ENCODE results near the gene SPTLC3. TPM values are rescaled to one million over a fixed set of nuclear protein-coding genes. Genes with fewer than 3 reads are reported as not detected.

SPTLC3 gene
- total and polyA plus RNA-seq, 4 experiments from 2014 or later = 0.06 to 0.89 (median 0.33) TPM

DNA sequence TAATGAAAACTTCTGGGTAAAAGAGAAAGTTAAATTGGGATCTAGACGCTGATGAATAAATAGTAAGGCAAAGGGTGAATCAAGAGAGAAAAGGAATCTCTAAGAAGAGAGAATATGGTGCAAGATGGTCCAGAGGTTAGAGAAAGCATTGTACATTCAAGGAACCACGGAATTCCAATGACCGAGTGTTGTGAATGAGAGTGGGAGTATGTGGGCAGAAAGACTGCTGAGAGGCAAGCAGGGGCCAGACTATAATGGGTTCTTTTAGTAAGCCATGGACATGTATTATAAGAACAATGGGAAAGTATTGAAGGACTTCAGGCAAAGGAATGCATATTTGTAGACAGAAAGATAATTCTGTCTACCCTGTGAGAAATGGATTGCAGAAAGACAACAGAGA, 45.2 kb downstream of the SPTLC3 start:
- Mint-ChIP-seq H3K4me3 (no peak overlapping the region), H3K27me3 (no peaks in the 10 kb centered on the region), H3K9me3 (peaks cover 0 to 4% (median 0%) of the 10 kb centered on the region in 8 donors), H3K36me3 (peaks cover 0 to 6% of the 10 kb centered on the region in 2 donors), H3K27ac (no peak overlapping the region), H3K4me1 (no peaks in the 10 kb centered on the region)
- intact Hi-C loops (cut with micrococcal nuclease) = no loop called here
- H3K9me3 ChIP-seq (ENCODE audit: control insufficient read depth in 1 of 2, low read length in 2 of 2) = no peaks in the 10 kb centered on the region
- no peaks in the 10 kb centered on the region for H3K36me3 ChIP-seq (ENCODE audit: insufficient read depth, low read length)
- no peak for DNase-seq
- no peaks in the 10 kb centered on the region for H3K4me1 ChIP-seq (ENCODE audit: insufficient read depth, low read length)
- H3K27me3 ChIP-seq (ENCODE audit: insufficient read depth, low read length) = no peaks in the 10 kb centered on the region
- ChIA-PET CTCF (ENCODE audit: partially characterized antibody) (no interaction called here), POLR2A (ENCODE audit: partially characterized antibody) (no interaction called here)
- no peak overlapping the region for H3K4me3 ChIP-seq (ENCODE audit: low read length in 2 of 2)
- H3K27ac ChIP-seq (ENCODE audit: low read depth, low read length) = no peak overlapping the region

- intact Hi-C loops (cut with micrococcal nuclease) = no loop called here
- DNase-seq = no peak
- no peaks in the 10 kb centered on the region for H3K27me3 ChIP-seq (ENCODE audit: insufficient read depth, low read length)
- H3K27ac Mint-ChIP-seq = no peak overlapping the region
- ChIA-PET POLR2A (ENCODE audit: partially characterized antibody) (no interaction called here), CTCF (ENCODE audit: partially characterized antibody) (interaction anchor here (0.9 kb wide), 1 partner anchor 46 kb away, joined by 3 read pairs; no protein-coding TSS in a partner anchor)
- H3K36me3 Mint-ChIP-seq = no peaks in the 10 kb centered on the region
- H3K36me3 ChIP-seq (ENCODE audit: insufficient read depth, low read length) = no peaks in the 10 kb centered on the region
- no peaks in the 10 kb centered on the region for H3K4me1 Mint-ChIP-seq
- H3K4me1 ChIP-seq (ENCODE audit: insufficient read depth, low read length) = no peaks in the 10 kb centered on the region
- H3K27ac ChIP-seq (ENCODE audit: low read depth, low read length) = no peak overlapping the region
- no peak overlapping the region for H3K4me3 ChIP-seq (ENCODE audit: low read length in 2 of 2)
- H3K4me3 Mint-ChIP-seq = no peak overlapping the region
- peaks cover 0 to 3% (median 0%) of the 10 kb centered on the region in 8 donors for H3K9me3 Mint-ChIP-seq
- no peaks in the 10 kb centered on the region for H3K27me3 Mint-ChIP-seq
- H3K9me3 ChIP-seq (ENCODE audit: control insufficient read depth in 1 of 2, low read length in 2 of 2) = no peaks in the 10 kb centered on the region
These were observed 50.1 kb downstream of the SPTLC3 start for GRCh38 chr20:13058666-13059389.

- H3K4me1 ChIP-seq (ENCODE audit: insufficient read depth, low read length) = no peaks in the 10 kb centered on the region
- intact Hi-C loops (cut with micrococcal nuclease) = no loop called here
- no peaks in the 10 kb centered on the region for H3K27me3 Mint-ChIP-seq
- H3K4me3 Mint-ChIP-seq = no peak overlapping the region
- no peak for DNase-seq
- ChIA-PET POLR2A (ENCODE audit: partially characterized antibody) (no interaction called here), CTCF (ENCODE audit: partially characterized antibody) (interaction anchor here (0.9 kb wide), 1 partner anchor 45 kb away, joined by 3 read pairs; no protein-coding TSS in a partner anchor)
- H3K27ac Mint-ChIP-seq = no peak overlapping the region
- H3K27me3 ChIP-seq (ENCODE audit: insufficient read depth, low read length) = no peaks in the 10 kb centered on the region
- H3K36me3 ChIP-seq (ENCODE audit: insufficient read depth, low read length) = no peaks in the 10 kb centered on the region
- no peak overlapping the region for H3K4me3 ChIP-seq (ENCODE audit: low read length in 2 of 2)
- no peak overlapping the region for H3K27ac ChIP-seq (ENCODE audit: low read depth, low read length)
- H3K4me1 Mint-ChIP-seq = no peaks in the 10 kb centered on the region
- no peaks in the 10 kb centered on the region for H3K9me3 ChIP-seq (ENCODE audit: control insufficient read depth in 1 of 2, low read length in 2 of 2)
- no peaks in the 10 kb centered on the region for H3K36me3 Mint-ChIP-seq
- peaks cover 0 to 3% (median 0%) of the 10 kb centered on the region in 8 donors for H3K9me3 Mint-ChIP-seq
These were observed 50.8 kb downstream of the SPTLC3 start for GRCh38 chr20:13059398-13060136.

DNA sequence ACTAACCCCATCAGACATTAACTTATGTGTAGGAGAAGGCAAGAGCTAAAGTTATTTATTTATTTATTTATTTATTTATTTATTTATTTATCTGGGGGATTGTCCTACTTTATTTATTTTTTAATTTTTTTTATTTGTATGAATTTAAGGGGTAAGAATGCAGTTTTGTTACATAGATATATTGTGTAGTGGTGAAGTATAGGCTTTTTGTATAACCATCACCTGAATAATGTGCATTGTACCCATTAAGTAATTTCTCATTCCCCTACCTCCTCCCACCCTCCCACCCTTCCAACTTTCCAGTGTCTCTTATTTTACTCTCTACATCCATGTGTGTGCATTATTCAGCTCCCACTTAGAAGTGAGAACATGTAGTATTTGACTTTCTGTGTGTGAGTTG, 51.6 kb downstream of the SPTLC3 start:
- no peaks in the 10 kb centered on the region for H3K27me3 Mint-ChIP-seq
- H3K27ac ChIP-seq (ENCODE audit: low read depth, low read length) = no peak overlapping the region
- H3K9me3 Mint-ChIP-seq = peaks cover 0 to 3% (median 0%) of the 10 kb centered on the region in 8 donors
- ChIA-PET CTCF (ENCODE audit: partially characterized antibody) (no interaction called here), POLR2A (ENCODE audit: partially characterized antibody) (no interaction called here)
- H3K27ac Mint-ChIP-seq = no peak overlapping the region
- intact Hi-C loops (cut with micrococcal nuclease) = no loop called here
- no peak overlapping the region for H3K4me3 Mint-ChIP-seq
- no peaks in the 10 kb centered on the region for H3K4me1 ChIP-seq (ENCODE audit: insufficient read depth, low read length)
- H3K36me3 ChIP-seq (ENCODE audit: insufficient read depth, low read length) = no peaks in the 10 kb centered on the region
- no peak overlapping the region for H3K4me3 ChIP-seq (ENCODE audit: low read length in 2 of 2)
- no peaks in the 10 kb centered on the region for H3K27me3 ChIP-seq (ENCODE audit: insufficient read depth, low read length)
- no peaks in the 10 kb centered on the region for H3K36me3 Mint-ChIP-seq
- no peaks in the 10 kb centered on the region for H3K4me1 Mint-ChIP-seq
- H3K9me3 ChIP-seq (ENCODE audit: control insufficient read depth in 1 of 2, low read length in 2 of 2) = no peaks in the 10 kb centered on the region
- no peak for DNase-seq

DNA sequence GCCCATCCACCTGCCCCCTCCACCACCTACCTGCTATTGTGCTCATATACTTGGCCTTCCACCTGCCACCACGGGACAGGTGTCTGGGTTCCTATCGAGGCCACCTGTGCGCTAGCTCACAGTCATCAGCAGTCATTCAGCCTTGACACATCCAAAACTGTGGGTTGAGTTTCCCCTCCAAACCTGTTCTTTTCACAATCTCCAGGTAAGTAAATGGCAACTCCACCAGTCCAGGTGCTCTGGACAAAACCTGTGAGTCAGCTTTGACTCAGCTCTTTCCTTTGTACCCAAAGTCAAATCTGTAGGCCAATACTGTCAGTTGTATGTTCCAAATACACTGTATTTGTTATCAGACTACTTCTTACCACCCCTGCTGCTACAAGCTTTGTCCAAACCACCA, 52.6 kb downstream of the SPTLC3 start:
- DNase-seq = no peak
- Mint-ChIP-seq H3K4me1 (no peaks in the 10 kb centered on the region), H3K27me3 (no peaks in the 10 kb centered on the region), H3K36me3 (no peaks in the 10 kb centered on the region), H3K4me3 (no peak overlapping the region), H3K9me3 (peaks cover 0 to 6% (median 2%) of the 10 kb centered on the region in 8 donors), H3K27ac (no peak overlapping the region)
- H3K4me1 ChIP-seq (ENCODE audit: insufficient read depth, low read length) = no peaks in the 10 kb centered on the region
- H3K27me3 ChIP-seq (ENCODE audit: insufficient read depth, low read length) = no peaks in the 10 kb centered on the region
- no peaks in the 10 kb centered on the region for H3K36me3 ChIP-seq (ENCODE audit: insufficient read depth, low read length)
- no peak overlapping the region for H3K27ac ChIP-seq (ENCODE audit: low read depth, low read length)
- H3K4me3 ChIP-seq (ENCODE audit: low read length in 2 of 2) = no peak overlapping the region
- intact Hi-C loops (cut with micrococcal nuclease) = no loop called here
- ChIA-PET POLR2A (ENCODE audit: partially characterized antibody) (no interaction called here), CTCF (ENCODE audit: partially characterized antibody) (no interaction called here)
- H3K9me3 ChIP-seq (ENCODE audit: control insufficient read depth in 1 of 2, low read length in 2 of 2) = no peaks in the 10 kb centered on the region

GRCh38 chr20:13062789-13063188, 54.0 kb downstream of the SPTLC3 start:
- H3K4me1 Mint-ChIP-seq = no peaks in the 10 kb centered on the region
- Histone ChIP-seq H3K4me1 (ENCODE audit: insufficient read depth, low read length) (no peaks in the 10 kb centered on the region), H3K27me3 (ENCODE audit: insufficient read depth, low read length) (no peaks in the 10 kb centered on the region), H3K4me3 (ENCODE audit: low read length in 2 of 2) (no peak overlapping the region), H3K9me3 (ENCODE audit: control insufficient read depth in 1 of 2, low read length in 2 of 2) (no peaks in the 10 kb centered on the region), H3K27ac (ENCODE audit: low read depth, low read length) (no peak overlapping the region), H3K36me3 (ENCODE audit: insufficient read depth, low read length) (no peaks in the 10 kb centered on the region)
- ChIA-PET CTCF (ENCODE audit: partially characterized antibody) (no interaction called here), POLR2A (ENCODE audit: partially characterized antibody) (no interaction called here)
- intact Hi-C loops (cut with micrococcal nuclease) = no loop called here
- no peaks in the 10 kb centered on the region for H3K27me3 Mint-ChIP-seq
- no peak overlapping the region for H3K4me3 Mint-ChIP-seq
- peaks cover 0 to 10% (median 5%) of the 10 kb centered on the region in 8 donors for H3K9me3 Mint-ChIP-seq
- no peak for DNase-seq
- H3K36me3 Mint-ChIP-seq = no peaks in the 10 kb centered on the region
- H3K27ac Mint-ChIP-seq = no peak overlapping the region

- Mint-ChIP-seq H3K9me3 (peaks cover 0 to 10% (median 4%) of the 10 kb centered on the region in 8 donors), H3K27ac (no peak overlapping the region), H3K4me3 (no peak overlapping the region), H3K36me3 (no peaks in the 10 kb centered on the region), H3K27me3 (peaks cover 1 to 2% of the 10 kb centered on the region in 2 donors), H3K4me1 (peaks cover 0 to 4% (median 0%) of the 10 kb centered on the region in 4 donors)
- DNase-seq = no peak
- Histone ChIP-seq H3K36me3 (ENCODE audit: insufficient read depth, low read length) (no peaks in the 10 kb centered on the region), H3K9me3 (ENCODE audit: control insufficient read depth in 1 of 2, low read length in 2 of 2) (no peaks in the 10 kb centered on the region), H3K27me3 (ENCODE audit: insufficient read depth, low read length) (no peaks in the 10 kb centered on the region), H3K4me3 (ENCODE audit: low read length in 2 of 2) (no peak overlapping the region), H3K4me1 (ENCODE audit: insufficient read depth, low read length) (no peaks in the 10 kb centered on the region), H3K27ac (ENCODE audit: low read depth, low read length) (no peak overlapping the region)
- intact Hi-C loops (cut with micrococcal nuclease) = no loop called here
- POLR2A ChIA-PET (ENCODE audit: partially characterized antibody) = no interaction called here
- CTCF ChIA-PET (ENCODE audit: partially characterized antibody) = no interaction called here
These were observed 59.6 kb downstream of the SPTLC3 start for GRCh38 chr20:13068336-13068735.

All from CD4-positive, alpha-beta memory T cell (primary cell).